Measurements from ENCODE around the gene C16orf86.
"Not testable (repeated sequence)": the region's sequence is repeated elsewhere in the genome, so short reads cannot be mapped to it uniquely, and the experiment has no call there.

The C16orf86 gene

DNA sequence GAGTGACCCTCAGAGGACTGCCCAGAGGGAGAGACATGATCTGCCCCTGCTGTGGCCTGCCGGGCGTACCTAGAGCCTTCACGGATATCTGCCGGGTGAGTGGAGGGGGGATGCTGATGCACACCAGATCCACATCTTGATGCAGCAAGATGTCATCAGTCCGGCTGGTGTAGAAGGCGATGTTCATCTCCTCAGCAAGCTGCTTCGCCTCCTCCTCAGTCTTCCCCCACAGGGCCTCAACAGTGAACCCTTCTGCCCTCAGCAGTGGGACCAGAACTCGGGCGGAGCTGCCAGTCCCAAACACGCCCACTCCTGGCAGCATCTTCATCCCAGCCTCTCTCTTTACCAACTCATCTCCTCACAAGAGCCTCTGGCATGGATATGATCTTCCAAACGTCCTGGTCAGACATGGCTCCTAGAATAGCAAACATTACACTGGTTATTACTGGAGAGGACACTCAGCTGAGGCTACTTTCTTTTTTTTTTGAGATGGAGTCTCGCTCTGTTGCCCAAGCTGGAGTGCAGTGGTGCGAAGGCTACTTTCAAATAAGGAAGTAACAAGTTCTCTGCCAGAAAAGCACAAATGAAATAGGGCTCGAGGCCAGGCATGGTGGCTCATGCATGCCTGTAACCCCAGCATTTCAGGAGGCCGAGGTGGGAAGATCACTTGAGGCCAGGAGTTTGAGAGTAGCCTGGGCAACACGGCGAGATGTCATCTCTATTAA is 18.9 kb downstream of the C16orf86 start:
- in situ Hi-C loops (cut with MboI; ENCODE audit: low sequenced_read_pairs), result no loop called here

- in situ Hi-C loops (cut with MboI; ENCODE audit: low sequenced_read_pairs), result not testable (repeated sequence)
Measured at GRCh38 chr16:67693517-67694285, 27.1 kb downstream of the C16orf86 start.

DNA sequence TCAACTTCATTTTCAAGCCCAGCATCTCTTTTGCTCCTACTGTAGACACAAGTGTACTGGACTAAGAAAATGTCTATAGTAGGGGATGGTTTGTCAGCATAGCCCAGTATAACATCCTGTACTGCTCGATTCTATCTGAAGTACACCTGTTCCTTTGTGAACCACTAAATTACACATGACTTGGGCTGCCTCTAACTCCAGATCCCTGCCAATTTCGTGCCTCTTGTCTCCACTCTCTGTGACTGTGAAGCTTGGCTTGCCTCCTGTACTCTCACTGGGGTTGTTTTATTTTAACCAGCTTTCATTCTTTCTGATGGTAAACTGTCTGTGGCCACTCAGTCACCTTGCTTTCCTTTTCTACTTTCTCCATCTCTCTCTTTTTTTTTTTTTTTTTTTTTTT is 28.0 kb downstream of the C16orf86 start:
- in situ Hi-C loops (cut with MboI; ENCODE audit: low sequenced_read_pairs), result no loop called here

DNA sequence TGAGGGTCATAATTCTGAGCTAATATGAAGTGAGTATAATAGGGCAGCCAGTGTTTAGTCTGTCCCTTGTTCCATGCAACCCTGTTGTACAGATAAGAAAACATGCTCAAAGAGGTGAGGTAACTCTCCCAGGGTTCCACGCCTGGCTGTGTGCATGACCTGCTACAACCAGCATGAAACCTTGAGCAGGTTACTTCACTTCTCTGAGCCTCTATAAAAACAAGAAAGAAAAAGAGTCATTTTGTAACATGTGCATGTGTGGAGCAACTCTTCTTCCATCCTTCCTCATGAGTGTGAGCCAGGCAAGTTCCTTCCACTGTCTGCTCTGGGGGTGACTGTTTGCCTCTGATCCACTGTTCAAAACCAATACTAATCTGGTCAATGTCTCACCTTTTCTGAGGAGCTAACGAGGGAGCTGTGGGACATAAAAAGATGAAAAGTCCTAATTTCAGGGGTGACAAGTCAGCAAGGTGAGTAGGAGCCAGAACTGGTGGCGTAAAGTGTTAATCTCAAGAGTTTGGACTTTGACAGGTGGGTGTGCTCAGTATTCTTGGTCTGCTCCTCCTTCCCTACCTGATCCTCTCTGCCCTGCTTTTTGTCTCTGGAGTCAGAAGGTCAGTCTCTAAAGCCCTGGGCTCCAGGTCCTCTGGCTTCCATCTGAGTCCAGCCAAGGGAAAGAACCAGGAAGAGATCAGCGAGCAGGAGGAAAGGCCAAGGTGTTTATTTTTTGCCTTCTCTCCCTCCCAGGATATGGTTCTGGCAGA is 31.0 kb downstream of the C16orf86 start:
- in situ Hi-C loops (cut with MboI; ENCODE audit: low sequenced_read_pairs), result no loop called here

GRCh38 chr16:67699265-67699664 is 32.7 kb downstream of the C16orf86 start:
- in situ Hi-C loops (cut with MboI; ENCODE audit: low sequenced_read_pairs), result no loop called here

DNA sequence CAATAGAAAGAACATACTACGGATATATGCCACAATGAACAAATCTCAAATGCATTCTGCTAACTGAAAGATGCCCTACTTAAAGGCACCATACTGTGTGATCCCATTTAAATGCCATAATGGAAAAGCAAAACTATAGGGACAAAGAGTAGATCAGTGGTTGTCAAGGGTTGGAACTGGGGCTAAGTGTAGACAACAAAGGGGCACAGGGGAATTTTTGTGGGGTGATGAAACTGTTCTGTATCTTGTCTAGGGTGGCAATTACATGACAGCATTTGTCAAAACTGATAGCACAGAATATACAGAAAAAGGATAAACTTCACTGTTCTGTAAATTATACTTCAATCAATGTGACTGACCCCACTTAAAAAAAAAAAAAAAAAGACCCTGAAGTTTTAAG is 34.8 kb downstream of the C16orf86 start:
- in situ Hi-C loops (cut with MboI; ENCODE audit: low sequenced_read_pairs), result no loop called here

DNA sequence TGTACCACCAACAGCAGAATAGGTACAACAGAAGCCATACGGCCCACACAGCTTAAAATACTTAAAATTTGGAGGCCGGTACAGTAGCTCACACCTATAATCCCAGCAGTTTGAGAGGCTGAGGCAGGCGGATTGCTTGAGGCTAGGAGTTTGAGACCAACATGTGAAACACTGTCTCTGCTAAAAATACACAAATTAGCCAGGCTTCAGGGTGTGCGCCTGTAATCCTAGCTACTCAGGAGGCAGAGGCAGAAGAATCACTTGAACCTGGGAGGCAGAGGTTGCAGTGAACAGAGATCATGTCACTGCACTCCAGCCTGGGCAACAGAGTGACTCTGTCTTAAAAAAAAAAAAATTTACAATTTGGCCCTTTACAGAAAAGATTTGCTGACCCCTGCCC is 35.5 kb downstream of the C16orf86 start:
- in situ Hi-C loops (cut with MboI; ENCODE audit: low sequenced_read_pairs), result no loop called here

GRCh38 chr16:67703626-67704025 is 37.0 kb downstream of the C16orf86 start:
- in situ Hi-C loops (cut with MboI; ENCODE audit: low sequenced_read_pairs), result no loop called here

- in situ Hi-C loops (cut with MboI; ENCODE audit: low sequenced_read_pairs), result no loop called here
Measured at GRCh38 chr16:67704110-67704509, 37.5 kb downstream of the C16orf86 start.

DNA sequence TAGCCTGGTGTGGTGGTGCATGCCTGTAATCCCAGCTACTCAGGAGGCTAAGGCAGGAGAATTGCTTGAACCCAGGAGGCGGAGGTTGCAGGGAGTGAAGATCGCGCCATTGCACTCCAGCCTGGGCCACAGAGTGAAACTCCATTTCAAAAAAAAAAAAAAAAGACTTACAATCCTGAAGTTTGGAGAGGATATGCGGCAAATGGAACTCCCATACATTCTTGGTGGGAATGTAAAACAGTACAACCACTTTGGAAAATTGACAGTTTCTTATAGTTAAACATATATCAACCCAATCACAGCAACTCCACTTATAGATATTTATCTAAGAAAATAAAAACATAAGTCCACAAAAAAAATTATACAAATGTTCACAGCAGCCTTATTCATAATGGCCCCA is 40.6 kb downstream of the C16orf86 start:
- in situ Hi-C loops (cut with MboI; ENCODE audit: low sequenced_read_pairs), result no loop called here

DNA sequence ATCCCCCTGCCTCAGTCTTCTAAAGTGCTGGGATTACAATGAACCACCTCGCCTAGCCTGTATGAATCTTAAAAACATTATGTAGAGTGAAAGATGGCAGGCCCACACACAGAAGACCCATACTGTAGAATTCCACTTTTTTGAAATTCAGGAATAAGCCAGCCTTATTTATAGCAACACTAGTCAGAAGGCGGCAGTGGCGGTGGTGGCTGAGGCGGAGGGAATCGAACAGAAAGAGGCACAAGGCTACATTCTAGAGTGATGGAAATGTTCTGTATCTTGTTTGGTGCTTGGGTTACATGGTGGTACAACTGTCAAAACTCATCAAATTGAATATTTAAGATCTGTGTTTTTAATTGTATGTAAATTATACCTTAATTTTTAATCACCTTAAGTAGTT is 41.2 kb downstream of the C16orf86 start:
- in situ Hi-C loops (cut with MboI; ENCODE audit: low sequenced_read_pairs), result no loop called here

GRCh38 chr16:67708368-67708771 is 41.8 kb downstream of the C16orf86 start:
- in situ Hi-C loops (cut with MboI; ENCODE audit: low sequenced_read_pairs), result no loop called here

- in situ Hi-C loops (cut with MboI; ENCODE audit: low sequenced_read_pairs), result no loop called here
Measured at GRCh38 chr16:67709050-67709449, 42.4 kb downstream of the C16orf86 start.

- in situ Hi-C loops (cut with MboI; ENCODE audit: low sequenced_read_pairs), result no loop called here
Measured at GRCh38 chr16:67710607-67711006, 44.0 kb downstream of the C16orf86 start.

- in situ Hi-C loops (cut with MboI; ENCODE audit: low sequenced_read_pairs), result no loop called here
Measured at GRCh38 chr16:67713647-67714273, 47.1 kb downstream of the C16orf86 start.

DNA sequence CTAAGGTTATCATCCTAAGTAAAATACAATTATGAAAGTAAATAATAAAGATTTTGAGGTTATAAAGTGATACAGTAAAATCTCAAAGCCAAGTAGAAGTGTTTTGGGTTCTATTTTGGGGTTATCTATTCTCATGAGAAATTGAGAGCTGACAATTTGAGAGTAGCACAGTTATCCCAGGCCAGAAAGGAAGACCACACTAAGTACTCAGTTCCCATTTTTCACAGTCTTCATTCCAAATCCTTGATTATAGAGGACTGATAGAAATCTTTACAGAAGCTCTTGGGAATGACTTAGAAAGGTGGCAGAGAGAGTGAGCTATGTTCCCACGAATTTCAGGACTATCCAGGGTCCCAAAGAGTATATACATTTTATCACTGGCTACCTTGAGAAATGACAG is 47.9 kb downstream of the C16orf86 start:
- in situ Hi-C loops (cut with MboI; ENCODE audit: low sequenced_read_pairs), result no loop called here

GRCh38 chr16:67716097-67716496 is 49.5 kb downstream of the C16orf86 start:
- in situ Hi-C loops (cut with MboI; ENCODE audit: low sequenced_read_pairs), result no loop called here

Data from HL-60/S4 treated with retinoic acid at 250 ng/mL for 4 days and 3 days (cell line).